Measurements from ENCODE around the gene GSE1. TPM values are rescaled to one million over a fixed set of nuclear protein-coding genes. Genes with fewer than 3 reads are reported as not detected.

Gene GSE1
- total RNA-seq, 4 donors from 2014 or later, result 46.7 to 144 (median 96.9) TPM

DNA sequence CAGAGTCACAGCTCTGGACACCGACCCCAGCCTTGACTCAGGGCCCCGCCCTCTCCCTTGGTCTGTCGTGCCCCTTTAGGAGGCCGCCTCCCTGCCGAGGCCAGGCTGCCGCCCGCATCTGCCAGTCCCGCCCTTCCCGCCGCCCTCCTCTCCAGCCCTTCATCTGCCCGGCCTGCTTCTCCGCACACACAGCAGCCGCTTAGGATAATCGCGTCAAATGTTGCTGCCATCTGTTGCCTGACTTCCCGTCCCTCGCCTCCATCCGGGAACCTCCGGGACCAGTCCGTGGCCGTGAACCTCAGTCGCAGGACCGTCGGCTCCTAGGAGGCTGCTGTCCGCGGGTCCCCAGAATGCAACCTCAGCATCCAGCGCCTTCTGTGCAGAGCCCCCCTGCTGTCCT lies 11.9 kb downstream of the GSE1 start:
- DNase-seq (ENCODE audit: low spot score in 2 of 2), result no peak
- Histone ChIP-seq H3K27me3 (no peaks in the 10 kb centered on the region), H3K4me1 (peaks cover 34% of the 10 kb centered on the region), H3K9me3 (no peaks in the 10 kb centered on the region), H3K4me3 (no peak overlapping the region), H3K36me3 (no peaks in the 10 kb centered on the region), H3K27ac (no peak overlapping the region)
- no peak for TF ChIP-seq POLR2AphosphoS5 (IDR thresholded peaks at IDR 0.05)
- TF ChIP-seq, protein P1, sequence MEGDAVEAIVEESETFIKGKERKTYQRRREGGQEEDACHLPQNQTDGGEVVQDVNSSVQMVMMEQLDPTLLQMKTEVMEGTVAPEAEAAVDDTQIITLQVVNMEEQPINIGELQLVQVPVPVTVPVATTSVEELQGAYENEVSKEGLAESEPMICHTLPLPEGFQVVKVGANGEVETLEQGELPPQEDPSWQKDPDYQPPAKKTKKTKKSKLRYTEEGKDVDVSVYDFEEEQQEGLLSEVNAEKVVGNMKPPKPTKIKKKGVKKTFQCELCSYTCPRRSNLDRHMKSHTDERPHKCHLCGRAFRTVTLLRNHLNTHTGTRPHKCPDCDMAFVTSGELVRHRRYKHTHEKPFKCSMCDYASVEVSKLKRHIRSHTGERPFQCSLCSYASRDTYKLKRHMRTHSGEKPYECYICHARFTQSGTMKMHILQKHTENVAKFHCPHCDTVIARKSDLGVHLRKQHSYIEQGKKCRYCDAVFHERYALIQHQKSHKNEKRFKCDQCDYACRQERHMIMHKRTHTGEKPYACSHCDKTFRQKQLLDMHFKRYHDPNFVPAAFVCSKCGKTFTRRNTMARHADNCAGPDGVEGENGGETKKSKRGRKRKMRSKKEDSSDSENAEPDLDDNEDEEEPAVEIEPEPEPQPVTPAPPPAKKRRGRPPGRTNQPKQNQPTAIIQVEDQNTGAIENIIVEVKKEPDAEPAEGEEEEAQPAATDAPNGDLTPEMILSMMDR (IDR thresholded peaks at IDR 0.05), result no peak
- no peak for TF ChIP-seq POLR2A (IDR thresholded peaks at IDR 0.05)
- no peak for TF ChIP-seq EP300 (IDR thresholded peaks at IDR 0.05)
- 91% methylated on average over 26 of the region's 27 CpGs for WGBS

DNA sequence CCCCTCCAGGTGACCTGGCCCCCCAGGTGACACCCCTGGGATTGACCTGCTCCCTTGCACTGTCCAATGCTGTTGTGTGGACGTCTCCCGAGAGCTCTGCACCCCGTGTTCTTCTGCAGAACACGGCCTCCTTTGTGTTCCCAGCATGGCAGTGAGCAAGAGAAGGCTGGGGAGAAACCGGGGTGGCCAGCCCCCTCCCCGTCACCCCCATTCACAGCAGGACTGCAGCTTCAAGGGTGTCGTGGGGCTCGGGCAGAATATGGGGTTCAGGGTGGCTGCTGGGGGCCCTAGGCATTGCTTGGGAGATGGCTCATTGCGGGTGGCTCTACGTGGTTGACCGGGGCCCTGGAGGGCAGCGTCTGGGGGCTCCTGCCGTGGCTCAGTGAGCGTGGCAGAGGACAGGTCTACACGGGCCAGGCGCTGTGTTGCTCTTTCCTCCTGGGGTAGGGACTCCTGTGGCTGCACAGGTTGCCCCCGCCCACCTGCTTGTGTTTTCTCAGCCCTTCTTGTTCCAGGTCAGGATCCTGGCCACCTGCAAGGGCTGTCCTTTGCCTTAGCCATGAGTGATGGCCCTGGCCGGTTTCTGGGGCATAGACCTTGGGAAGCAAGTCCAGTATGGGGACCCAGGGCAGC lies 12.5 kb downstream of the GSE1 start:
- no peak for TF ChIP-seq POLR2A (IDR thresholded peaks at IDR 0.05)
- no peak for TF ChIP-seq POLR2AphosphoS5 (IDR thresholded peaks at IDR 0.05)
- TF ChIP-seq, protein P1 (IDR thresholded peaks at IDR 0.05), result no peak
- no peak for TF ChIP-seq EP300 (IDR thresholded peaks at IDR 0.05)
- H3K4me1 ChIP-seq, result peaks cover 34% of the 10 kb centered on the region
- H3K4me3 ChIP-seq, result no peak overlapping the region
- DNase-seq (ENCODE audit: low spot score in 2 of 2), result no peak
- no peaks in the 10 kb centered on the region for H3K27me3 ChIP-seq
- H3K9me3 ChIP-seq, result no peaks in the 10 kb centered on the region
- no peak overlapping the region for H3K27ac ChIP-seq
- no peaks in the 10 kb centered on the region for H3K36me3 ChIP-seq
- WGBS, result 89% methylated on average over 6 of the region's 18 CpGs

DNA sequence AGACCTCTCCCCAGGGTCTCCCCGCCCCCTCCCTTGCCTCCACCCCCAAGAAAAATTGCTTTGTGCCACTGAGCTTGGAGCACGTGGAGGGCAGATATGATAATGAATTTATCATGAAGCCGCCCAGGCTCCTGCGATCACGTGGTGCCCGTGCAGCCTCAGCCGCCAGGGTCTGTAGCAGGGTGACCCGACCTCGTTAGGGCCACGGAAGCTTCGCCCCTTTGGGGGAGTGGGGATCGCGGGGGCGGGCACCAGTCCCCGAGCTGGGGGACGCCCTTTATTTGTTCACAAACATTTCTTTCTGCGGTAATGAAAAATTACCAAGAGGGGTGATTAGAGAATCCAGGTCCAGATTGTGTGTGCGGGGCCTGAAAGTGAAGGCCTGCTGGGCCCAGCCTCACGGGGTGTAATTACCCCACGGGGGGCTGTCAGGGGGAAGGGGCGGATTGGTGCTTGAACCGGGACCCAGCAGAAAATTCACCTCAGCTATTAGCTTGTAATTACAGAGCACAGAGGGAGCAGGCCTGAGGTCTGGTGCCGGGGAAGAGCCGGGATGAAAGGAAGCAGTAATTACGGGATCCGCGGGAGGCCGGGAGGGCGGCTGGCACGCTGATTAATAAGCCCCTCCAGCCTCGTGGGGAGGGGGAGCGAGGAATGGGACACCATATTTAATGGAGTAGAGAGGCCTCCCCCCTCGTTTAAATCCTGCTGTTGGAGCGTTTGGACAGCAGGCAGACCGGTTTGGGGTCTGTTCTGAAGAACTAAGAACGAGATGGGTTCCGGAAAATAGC lies 13.3 kb downstream of the GSE1 start:
- no peaks in the 10 kb centered on the region for H3K36me3 ChIP-seq
- WGBS, result 74% methylated on average over 37 of the region's 37 CpGs
- no peak overlapping the region for H3K27ac ChIP-seq
- no peaks in the 10 kb centered on the region for H3K27me3 ChIP-seq
- DNase-seq (ENCODE audit: low spot score in 2 of 2), result no peak
- H3K9me3 ChIP-seq, result no peaks in the 10 kb centered on the region
- H3K4me1 ChIP-seq, result peaks cover 34% of the 10 kb centered on the region
- H3K4me3 ChIP-seq, result no peak overlapping the region
- TF ChIP-seq POLR2AphosphoS5 (IDR thresholded peaks at IDR 0.05) (no peak), POLR2A (IDR thresholded peaks at IDR 0.05) (no peak), EP300 (IDR thresholded peaks at IDR 0.05) (no peak)
- TF ChIP-seq, protein P1 (IDR thresholded peaks at IDR 0.05), result no peak

GRCh38 chr16:85627089-85627488 lies 14.0 kb downstream of the GSE1 start:
- no peak for TF ChIP-seq POLR2A (IDR thresholded peaks at IDR 0.05)
- TF ChIP-seq, protein P1 (IDR thresholded peaks at IDR 0.05), result no peak
- no peak for TF ChIP-seq POLR2AphosphoS5 (IDR thresholded peaks at IDR 0.05)
- TF ChIP-seq EP300 (IDR thresholded peaks at IDR 0.05), result no peak
- H3K36me3 ChIP-seq, result no peaks in the 10 kb centered on the region
- no peak for DNase-seq (ENCODE audit: low spot score in 2 of 2)
- H3K4me1 ChIP-seq, result peaks cover 34% of the 10 kb centered on the region
- no peak overlapping the region for H3K27ac ChIP-seq
- H3K27me3 ChIP-seq, result no peaks in the 10 kb centered on the region
- H3K4me3 ChIP-seq, result no peak overlapping the region
- 59% methylated on average over 7 of the region's 8 CpGs for WGBS
- no peaks in the 10 kb centered on the region for H3K9me3 ChIP-seq

DNA sequence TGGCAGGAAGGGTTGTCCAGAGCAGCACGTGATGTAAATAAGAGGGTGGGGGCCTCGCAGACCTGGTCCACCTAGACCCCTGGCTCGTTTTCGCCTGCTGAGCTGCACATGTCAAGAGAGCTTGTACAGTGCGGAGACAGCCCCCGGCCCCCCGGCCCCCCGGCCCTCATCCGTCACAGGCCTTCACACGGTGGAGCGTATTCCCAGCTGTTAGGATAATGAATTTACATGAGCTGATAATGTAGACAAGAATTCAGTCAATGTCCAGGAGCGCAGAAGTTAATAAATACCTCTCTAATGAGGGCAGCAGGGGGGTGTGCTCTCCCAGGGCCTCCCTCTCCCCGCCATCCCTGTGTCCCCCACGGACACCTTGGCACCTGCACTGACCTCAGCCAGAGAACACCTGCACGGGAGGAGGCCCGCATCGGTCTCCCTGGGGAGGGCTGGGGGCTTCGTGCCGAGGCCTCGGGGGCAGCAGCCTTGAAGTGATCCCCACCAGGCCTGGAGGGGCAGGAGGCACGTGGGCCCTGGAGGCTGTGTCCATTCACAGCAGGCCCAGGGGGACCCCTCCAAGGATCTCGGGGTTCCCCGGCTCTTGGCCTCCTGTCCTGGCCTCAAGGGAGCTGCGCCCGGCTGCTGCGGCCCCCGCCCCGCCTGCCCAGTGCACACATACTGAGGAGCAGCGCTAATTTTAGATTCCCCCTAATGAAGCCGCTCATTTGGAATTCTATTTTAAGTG lies 14.6 kb downstream of the GSE1 start:
- no peak for DNase-seq (ENCODE audit: low spot score in 2 of 2)
- Histone ChIP-seq H3K4me1 (peaks cover 28% of the 10 kb centered on the region), H3K27ac (no peak overlapping the region), H3K36me3 (no peaks in the 10 kb centered on the region), H3K4me3 (no peak overlapping the region), H3K27me3 (no peaks in the 10 kb centered on the region), H3K9me3 (no peaks in the 10 kb centered on the region)
- TF ChIP-seq POLR2A (IDR thresholded peaks at IDR 0.05), result no peak
- 81% methylated on average over 27 of the region's 30 CpGs for WGBS
